Liver (tissue), 9 donors: ENCODE data around the gene PNO1. TPM values are rescaled to one million over a fixed set of nuclear protein-coding genes. Genes with fewer than 3 reads are reported as not detected.

ENCODE experiments used
- DNase-seq: peaks from one replicate; pipeline ENCODE4 v3.0.0-alpha.2; 2017; ENCODE audit warnings: low spot score
- H3K27ac ChIP-seq, 2 donors: one replicate each; pipeline ENCODE4 v1.7.0; 2013; ENCODE audit warnings: inconsistent platforms in 2 of 2, low read length in 2 of 2, control low read depth in 1 of 2, low read depth in 1 of 2, mild to moderate bottlenecking in 1 of 2
- H3K27me3 ChIP-seq, 4 donors: one replicate each; pipeline versions ENCODE4 v1.6.1 to v1.7.0; 2013; ENCODE audit warnings: low read length in 3 of 4, inconsistent platforms in 1 of 4, mild to moderate bottlenecking in 1 of 4, moderate library complexity in 1 of 4; ENCODE audit not compliant: control insufficient read depth in 4 of 4, insufficient read depth in 4 of 4
- H3K36me3 ChIP-seq, 4 donors: one replicate each; pipeline versions ENCODE4 v1.6.1 to v1.7.0; 2013; ENCODE audit warnings: low read length in 3 of 4, mild to moderate bottlenecking in 3 of 4, low read depth in 1 of 4, moderate library complexity in 1 of 4; ENCODE audit not compliant: control insufficient read depth in 4 of 4, insufficient read depth in 3 of 4
- H3K4me1 ChIP-seq, 4 donors: one replicate each; pipeline versions ENCODE4 v1.6.1 to v1.7.0; 2013; ENCODE audit warnings: low read length in 3 of 4, mild to moderate bottlenecking in 3 of 4, moderate library complexity in 1 of 4; ENCODE audit not compliant: control insufficient read depth in 4 of 4, insufficient read depth in 4 of 4
- H3K4me3 ChIP-seq, 3 donors: one replicate each; pipeline versions ENCODE4 v1.6.1 to v1.7.0; 2013; ENCODE audit warnings: low read length in 3 of 3, control low read depth in 1 of 3, low read depth in 1 of 3, mild to moderate bottlenecking in 1 of 3
- H3K9ac ChIP-seq, 2 donors: one replicate each; pipeline ENCODE4 v1.7.0; 2013; ENCODE audit warnings: low read length in 2 of 2, mild to moderate bottlenecking in 2 of 2, moderate library complexity in 2 of 2, control low read depth in 1 of 2, low read depth in 1 of 2
- H3K9me3 ChIP-seq, 4 donors: one replicate each; pipeline versions ENCODE4 v1.6.1 to v1.7.0; 2013; ENCODE audit warnings: low read length in 3 of 4; ENCODE audit not compliant: control insufficient read depth in 4 of 4
- CTCF ChIP-seq: fragments of 150-350 bp; IDR thresholded peaks from 2 replicates; pipeline ENCODE4 v1.5.1; 2017; ENCODE audit warnings: improper control_type of control experiment, low read depth, low read length; ENCODE audit not compliant: missing input control
- EGR1 ChIP-seq, 2 donors: IDR thresholded peaks; 2 replicates each; pipeline ENCODE4 v1.6.1; 2016 to 2018; ENCODE audit warnings: antibody characterized with exemption in 2 of 2, low read depth in 2 of 2
- FOXA1 ChIP-seq: IDR thresholded peaks from 2 replicates; pipeline ENCODE4 v1.6.1; 2016; ENCODE audit warnings: antibody characterized with exemption
- FOXA2 ChIP-seq: IDR thresholded peaks from 2 replicates; pipeline ENCODE4 v1.6.1; 2016; ENCODE audit warnings: antibody characterized with exemption
- GABPA ChIP-seq, 2 donors: IDR thresholded peaks in 1 of 2; conservative IDR thresholded peaks in 1 of 2; 2 replicates each; pipeline ENCODE4 v1.6.1; 2016; ENCODE audit warnings: antibody characterized with exemption in 2 of 2, mild to moderate bottlenecking in 1 of 2, moderate library complexity in 1 of 2
- HNF4A ChIP-seq, 2 donors: conservative IDR thresholded peaks; 2 replicates each; pipeline ENCODE4 v1.6.1; 2016; ENCODE audit warnings: antibody characterized with exemption in 2 of 2, mild to moderate bottlenecking in 2 of 2
- HNF4G ChIP-seq: IDR thresholded peaks from 2 replicates; pipeline ENCODE4 v1.6.1; 2016; ENCODE audit warnings: antibody characterized with exemption
- JUND ChIP-seq, 2 donors: IDR thresholded peaks; 2 replicates each; pipeline ENCODE4 v1.6.1; 2016; ENCODE audit warnings: antibody characterized with exemption in 2 of 2
- NR2F2 ChIP-seq: IDR thresholded peaks from 2 replicates; pipeline ENCODE4 v1.6.1; 2016; ENCODE audit warnings: antibody characterized with exemption
- RAD21 ChIP-seq, 2 donors: IDR thresholded peaks; 2 replicates each; pipeline ENCODE4 v1.6.1; 2016; ENCODE audit warnings: antibody characterized with exemption in 2 of 2, mild to moderate bottlenecking in 2 of 2
- REST ChIP-seq: IDR thresholded peaks from 2 replicates; pipeline ENCODE4 v1.6.1; 2016; ENCODE audit warnings: antibody characterized with exemption, mild to moderate bottlenecking
- RXRA ChIP-seq, 2 donors: IDR thresholded peaks; 2 replicates each; pipeline ENCODE4 v1.6.1; 2017 to 2018; ENCODE audit warnings: antibody characterized with exemption in 2 of 2, mild to moderate bottlenecking in 1 of 2
- SP1 ChIP-seq: IDR thresholded peaks from 2 replicates; pipeline ENCODE4 v1.6.1; 2018; ENCODE audit warnings: antibody characterized with exemption, mild to moderate bottlenecking
- TAF1 ChIP-seq: conservative IDR thresholded peaks from 2 replicates; pipeline ENCODE4 v1.6.1; 2016; ENCODE audit warnings: antibody characterized with exemption, mild to moderate bottlenecking
- YY1 ChIP-seq: IDR thresholded peaks from 2 replicates; pipeline ENCODE4 v1.6.1; 2016; ENCODE audit warnings: antibody characterized with exemption, mild to moderate bottlenecking
- WGBS: extraction: QIAGEN DNeasy Blood & Tissue Kit; methylation state at CpG from one replicate; pipeline ENCODE4 v1.1.7; 2013; 5-methylcytosine and 5-hydroxymethylcytosine counted together
- polyA plus RNA-seq, 2 donors: library from polyadenylated mRNA; stranded (reverse) in 1 of 2; unstranded in 1 of 2; fragments of 200-250 nt in 1 of 2; fragments of >200 nt in 1 of 2; fragmentation: Nextera tagmentation in 1 of 2; extraction: Ambion mirVana in 1 of 2; gene quantifications; one replicate each; pipeline versions ENCODE4 v1.2.1 to v1.2.3, GENCODE V29; 2013 to 2015
- total RNA-seq, 2 donors: library from RNA; depleted of rRNA; stranded (reverse); fragments of >200 nt; gene quantifications; one replicate each; pipeline ENCODE4 v1.2.3, GENCODE V29; 2014
- TF ChIP-seq, protein P1 (sequence below): IDR thresholded peaks from 2 replicates; pipeline ENCODE4 v1.6.1; 2016; ENCODE audit warnings: antibody characterized with exemption
- TF ChIP-seq, protein P2 (sequence below): IDR thresholded peaks from 2 replicates; pipeline ENCODE4 v1.6.1; 2016; ENCODE audit warnings: antibody characterized with exemption
- TF ChIP-seq, protein P3 (sequence below): IDR thresholded peaks from 2 replicates; pipeline ENCODE4 v1.6.1; 2016; ENCODE audit warnings: antibody characterized with exemption
- donor health status: healthy.
- donor health status: healthy.
- donor health status: healthy.
- donor health status: healthy.
- donor health status: healthy.

PNO1 gene
- total and polyA plus RNA-seq, 4 donors = 5.5 to 9.5 (median 8.4) TPM

DNA sequence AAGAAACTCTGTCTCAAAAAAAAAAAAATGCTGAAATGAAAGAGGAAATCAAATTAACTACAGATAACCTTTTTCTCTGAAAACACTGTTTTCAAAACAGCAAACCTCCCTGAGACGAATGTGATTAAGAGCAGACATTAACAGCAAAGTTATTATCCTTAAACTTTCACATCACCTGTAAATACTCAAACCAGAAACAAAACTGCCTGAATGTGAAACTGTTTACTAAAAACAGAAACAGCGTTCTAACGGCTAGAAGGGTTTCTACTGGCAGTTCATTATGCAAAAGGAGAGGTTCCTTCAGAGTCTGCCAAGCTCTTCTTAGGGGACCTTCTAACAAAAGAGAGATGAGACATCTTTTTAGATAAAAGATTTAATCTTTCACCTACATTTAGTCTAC, 45.9 kb downstream of the PNO1 start:
- H3K27ac ChIP-seq = peak overlapping the region in 1 of 2 donors; percentile 9
- no peak overlapping the region for H3K4me3 ChIP-seq
- WGBS = 29% methylated on average over 3 of the region's 3 CpGs
- no peak overlapping the region for H3K9ac ChIP-seq
- H3K27me3 ChIP-seq = no peaks in the 10 kb centered on the region
- no peaks in the 10 kb centered on the region for H3K9me3 ChIP-seq
- DNase-seq = no peak
- peaks cover 4 to 8% (median 8%) of the 10 kb centered on the region in 4 donors for H3K4me1 ChIP-seq
- TF ChIP-seq RXRA (IDR thresholded peaks at IDR 0.05) = no peak
- TF ChIP-seq YY1 = no peak
- no peak for TF ChIP-seq CTCF
- TF ChIP-seq NR2F2 = no peak
- no peak for TF ChIP-seq RAD21 (IDR thresholded peaks at IDR 0.05)
- H3K36me3 ChIP-seq = peaks cover 0 to 3% (median 0%) of the 10 kb centered on the region in 4 donors

DNA sequence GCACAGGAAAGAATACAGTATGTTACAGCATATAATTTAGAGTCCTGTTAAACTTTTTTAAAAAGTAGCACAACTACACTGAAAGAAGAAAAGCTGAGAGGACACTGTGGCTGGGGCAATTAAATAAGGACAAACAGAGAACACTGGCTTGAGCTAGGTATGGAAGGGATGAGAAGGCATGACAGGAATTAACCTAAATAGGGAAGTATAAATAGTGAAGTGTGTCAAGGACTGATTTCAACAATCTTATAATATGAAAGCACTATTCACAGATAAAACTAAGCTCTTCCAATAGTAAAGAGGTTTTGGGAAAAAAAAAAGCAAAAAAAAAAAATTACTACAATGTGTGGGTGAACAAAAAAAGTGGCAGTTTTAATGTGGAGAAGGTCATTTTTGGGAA, 49.1 kb downstream of the PNO1 start:
- Histone ChIP-seq H3K4me1 (peaks cover 4 to 8% (median 8%) of the 10 kb centered on the region in 4 donors), H3K27ac (no peak overlapping the region)
- TF ChIP-seq JUND (IDR thresholded peaks at IDR 0.05) = no peak
- TF ChIP-seq CTCF = no peak
- no peak for TF ChIP-seq YY1
- TF ChIP-seq, protein P1, sequence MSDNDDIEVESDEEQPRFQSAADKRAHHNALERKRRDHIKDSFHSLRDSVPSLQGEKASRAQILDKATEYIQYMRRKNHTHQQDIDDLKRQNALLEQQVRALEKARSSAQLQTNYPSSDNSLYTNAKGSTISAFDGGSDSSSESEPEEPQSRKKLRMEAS = no peak
- TF ChIP-seq, protein P2, sequence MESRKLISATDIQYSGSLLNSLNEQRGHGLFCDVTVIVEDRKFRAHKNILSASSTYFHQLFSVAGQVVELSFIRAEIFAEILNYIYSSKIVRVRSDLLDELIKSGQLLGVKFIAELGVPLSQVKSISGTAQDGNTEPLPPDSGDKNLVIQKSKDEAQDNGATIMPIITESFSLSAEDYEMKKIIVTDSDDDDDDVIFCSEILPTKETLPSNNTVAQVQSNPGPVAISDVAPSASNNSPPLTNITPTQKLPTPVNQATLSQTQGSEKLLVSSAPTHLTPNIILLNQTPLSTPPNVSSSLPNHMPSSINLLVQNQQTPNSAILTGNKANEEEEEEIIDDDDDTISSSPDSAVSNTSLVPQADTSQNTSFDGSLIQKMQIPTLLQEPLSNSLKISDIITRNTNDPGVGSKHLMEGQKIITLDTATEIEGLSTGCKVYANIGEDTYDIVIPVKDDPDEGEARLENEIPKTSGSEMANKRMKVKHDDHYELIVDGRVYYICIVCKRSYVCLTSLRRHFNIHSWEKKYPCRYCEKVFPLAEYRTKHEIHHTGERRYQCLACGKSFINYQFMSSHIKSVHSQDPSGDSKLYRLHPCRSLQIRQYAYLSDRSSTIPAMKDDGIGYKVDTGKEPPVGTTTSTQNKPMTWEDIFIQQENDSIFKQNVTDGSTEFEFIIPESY = no peak
- no peak for TF ChIP-seq FOXA2
- no peak for TF ChIP-seq REST
- no peak for TF ChIP-seq HNF4G
- no peak for TF ChIP-seq NR2F2
- TF ChIP-seq TAF1 = no peak
- TF ChIP-seq HNF4A (conservative IDR thresholded peaks at IDR 0.05) = no peak
- TF ChIP-seq SP1 = no peak
- TF ChIP-seq GABPA (IDR thresholded peaks at IDR 0.05 in 1 of 2, conservative IDR thresholded peaks at IDR 0.05 in 1 of 2) = no peak
- no peak for TF ChIP-seq RAD21 (IDR thresholded peaks at IDR 0.05)
- no peak for TF ChIP-seq FOXA1
- TF ChIP-seq EGR1 (IDR thresholded peaks at IDR 0.05; ENCODE audit: low read depth in 2 of 2) = no peak
- TF ChIP-seq, protein P3, sequence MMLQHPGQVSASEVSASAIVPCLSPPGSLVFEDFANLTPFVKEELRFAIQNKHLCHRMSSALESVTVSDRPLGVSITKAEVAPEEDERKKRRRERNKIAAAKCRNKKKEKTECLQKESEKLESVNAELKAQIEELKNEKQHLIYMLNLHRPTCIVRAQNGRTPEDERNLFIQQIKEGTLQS = no peak
- no peak for TF ChIP-seq RXRA (IDR thresholded peaks at IDR 0.05)

More for the DNA sequence above, 49.1 kb downstream of the PNO1 start:
- no peak for DNase-seq
- Histone ChIP-seq H3K4me3 (no peak overlapping the region), H3K36me3 (peaks cover 0 to 6% (median 2%) of the 10 kb centered on the region in 4 donors), H3K9ac (no peak overlapping the region), H3K9me3 (no peaks in the 10 kb centered on the region), H3K27me3 (no peaks in the 10 kb centered on the region)
